NCI-H146 (cell line): ENCODE results near the gene BCAT1.

Experiments
- DNase-seq: peaks from one replicate; lab custom pipeline; 2025; lab: John Stamatoyannopoulos, UW

The BCAT1 gene

GRCh38 chr12:24948757-24949722 lies at the start of gene BCAT1:
Gene BCAT1 (minus strand): TSS chr12:24949101. CDS start chr12:24948932, 169 bp downstream.
- no peak for DNase-seq

- DNase-seq, result no peak
Observed at GRCh38 chr12:24997970-24998582, 49.2 kb upstream of the BCAT1 start.

- no peak for DNase-seq
Observed at GRCh38 chr12:24997496-24997895, 48.6 kb upstream of the BCAT1 start.

- DNase-seq, result no peak
Observed at GRCh38 chr12:24996820-24997219, 47.9 kb upstream of the BCAT1 start.

- no peak for DNase-seq
Observed at GRCh38 chr12:24996102-24996797, 47.3 kb upstream of the BCAT1 start.

GRCh38 chr12:24993793-24994192 lies 44.9 kb upstream of the BCAT1 start:
- no peak for DNase-seq

GRCh38 chr12:24991209-24992049 lies 42.5 kb upstream of the BCAT1 start:
- peak; percentile 60 for DNase-seq

- no peak for DNase-seq
Observed at GRCh38 chr12:24989216-24989615, 40.3 kb upstream of the BCAT1 start.

GRCh38 chr12:24982250-24982649 lies 33.3 kb upstream of the BCAT1 start:
- DNase-seq, result no peak

- no peak for DNase-seq
Observed at GRCh38 chr12:24979976-24980730, 31.3 kb upstream of the BCAT1 start.

GRCh38 chr12:24979329-24979728 lies 30.4 kb upstream of the BCAT1 start:
- DNase-seq, result no peak

GRCh38 chr12:24977711-24978110 lies 28.8 kb upstream of the BCAT1 start:
- DNase-seq, result no peak

GRCh38 chr12:24977060-24977459 lies 28.2 kb upstream of the BCAT1 start:
- no peak for DNase-seq

- no peak for DNase-seq
Observed at GRCh38 chr12:24975425-24975824, 26.5 kb upstream of the BCAT1 start.

GRCh38 chr12:24974216-24974615 lies 25.3 kb upstream of the BCAT1 start:
- DNase-seq, result no peak

- no peak for DNase-seq
Observed at GRCh38 chr12:24972078-24972477, 23.2 kb upstream of the BCAT1 start.

GRCh38 chr12:24970177-24970576 lies 21.3 kb upstream of the BCAT1 start:
- DNase-seq, result no peak

GRCh38 chr12:24966951-24967564 lies 18.2 kb upstream of the BCAT1 start:
- no peak for DNase-seq

- no peak for DNase-seq
Observed at GRCh38 chr12:24964342-24964741, 15.4 kb upstream of the BCAT1 start.

- no peak for DNase-seq
Observed at GRCh38 chr12:24960222-24960855, 11.4 kb upstream of the BCAT1 start.
